Natural killer cell (primary cell): ENCODE data around the gene GOLGB1. TPM values are rescaled to one million over a fixed set of nuclear protein-coding genes. Genes with fewer than 3 reads are reported as not detected.

Source experiments
- ATAC-seq, 3 donors: fragments of 150-1000 bp in 2 of 3; fragments of 200-7000 bp in 1 of 3; cut with Tn5 transposase; 1 replicate in 1 of 3; 2 replicates in 2 of 3; pipeline ENCODE4 v1.10.0; 2021; ENCODE audit warnings: mild to moderate bottlenecking in 2 of 3, moderate library complexity in 2 of 3
- DNase-seq, 2 donors: peaks; one replicate each; pipeline versions ENCODE4 v3.0.0 to v3.0.0-alpha.2; 2013 to 2021; ENCODE audit warnings: mixed read lengths in 1 of 2
- H3K27ac ChIP-seq: one replicate; pipeline ENCODE4 v1.5.1; 2013; ENCODE audit warnings: mild to moderate bottlenecking, low read length
- H3K27me3 ChIP-seq: one replicate; pipeline ENCODE4 v1.6.1; 2013; ENCODE audit warnings: low read length; ENCODE audit not compliant: control insufficient read depth, insufficient read depth
- H3K36me3 ChIP-seq: one replicate; pipeline ENCODE4 v1.6.1; 2013; ENCODE audit warnings: low read length; ENCODE audit not compliant: control insufficient read depth, insufficient read depth
- H3K4me1 ChIP-seq: one replicate; pipeline ENCODE4 v1.6.1; 2013; ENCODE audit warnings: low read length; ENCODE audit not compliant: control insufficient read depth, insufficient read depth
- H3K4me3 ChIP-seq: one replicate; pipeline ENCODE4 v1.5.1; 2013; ENCODE audit warnings: low read length
- H3K9me3 ChIP-seq: one replicate; pipeline ENCODE4 v1.6.1; 2013; ENCODE audit warnings: low read length; ENCODE audit not compliant: control insufficient read depth, insufficient read depth
- H3K27ac Mint-ChIP-seq, 2 donors: one replicate each; pipeline ENCODE4 v1.8.0; 2022; ENCODE audit warnings: mild to moderate bottlenecking in 2 of 2, mixed read lengths in 2 of 2, moderate library complexity in 1 of 2
- H3K27me3 Mint-ChIP-seq, 2 donors: one replicate each; pipeline ENCODE4 v1.8.0; 2022; ENCODE audit warnings: low read depth in 2 of 2, mixed read lengths in 2 of 2
- H3K36me3 Mint-ChIP-seq: one replicate; pipeline ENCODE4 v1.8.0; 2022; ENCODE audit warnings: mixed read lengths
- H3K4me1 Mint-ChIP-seq, 2 donors: one replicate each; pipeline ENCODE4 v1.8.0; 2022; ENCODE audit warnings: mixed read lengths in 2 of 2
- H3K4me3 Mint-ChIP-seq: one replicate; pipeline ENCODE4 v1.8.0; 2022; ENCODE audit warnings: mild to moderate bottlenecking, moderate library complexity, mixed read lengths
- H3K9me3 Mint-ChIP-seq, 2 donors: one replicate each; pipeline ENCODE4 v1.8.0; 2022; ENCODE audit warnings: mixed read lengths in 2 of 2
- CTCF ChIP-seq: fragments of 200-600 bp; IDR thresholded peaks from one replicate; pipeline ENCODE4 v1.8.0; 2022; ENCODE audit warnings: antibody characterized with exemption
- WGBS: methylation state at CpG from one replicate; pipeline ENCODE4 v1.1.7; 2013; ENCODE audit warnings: missing lambda C conversion rate; ENCODE audit not compliant: insufficient coverage; 5-methylcytosine and 5-hydroxymethylcytosine counted together
- intact Hi-C: fragments of 100-400 bp; cut with micrococcal nuclease; formaldehyde crosslinking; loops from one replicate; pipeline ENCODE4 v1.14.2; 2022
- total RNA-seq, 4 donors: library from RNA; stranded (reverse); fragments of 120-200 nt in 1 of 4; gene quantifications; one replicate each; pipeline versions ENCODE4 v1.2.3 to v1.2.4, GENCODE V29; 2013 to 2022

The GOLGB1 gene
- total RNA-seq, 3 donors from 2014 or later (not counting 1 experiment from before 2014, with no cell fraction given), result 55.4 to 67.2 (median 61.1) TPM

- Histone ChIP-seq H3K4me3 (no peak overlapping the region), H3K27me3 (no peaks in the 10 kb centered on the region), H3K4me1 (no peaks in the 10 kb centered on the region), H3K27ac (no peak overlapping the region), H3K36me3 (peaks cover 7% of the 10 kb centered on the region), H3K9me3 (no peaks in the 10 kb centered on the region)
- H3K4me3 Mint-ChIP-seq, result no peak overlapping the region
- H3K4me1 Mint-ChIP-seq, result peaks cover 4 to 5% of the 10 kb centered on the region in 2 donors
- intact Hi-C loops, result no loop called here
- TF ChIP-seq CTCF, result no peak
- H3K27me3 Mint-ChIP-seq, result no peaks in the 10 kb centered on the region
- 100% methylated on average over 1 of the region's 2 CpGs for WGBS
- DNase-seq (no peak), ATAC-seq (no peak)
- H3K9me3 Mint-ChIP-seq, result no peaks in the 10 kb centered on the region
- H3K27ac Mint-ChIP-seq, result no peak overlapping the region
- H3K36me3 Mint-ChIP-seq, result peaks cover 8% of the 10 kb centered on the region
Observed at GRCh38 chr3:121707531-121708273, 41.8 kb downstream of the GOLGB1 start.

- H3K27me3 ChIP-seq, result no peaks in the 10 kb centered on the region
- intact Hi-C loops, result no loop called here
- H3K9me3 ChIP-seq, result no peaks in the 10 kb centered on the region
- ATAC-seq (no peak), DNase-seq (no peak)
- no peak for TF ChIP-seq CTCF
- no peak overlapping the region for H3K27ac Mint-ChIP-seq
- WGBS, result 100% methylated on average over 5 of the region's 5 CpGs
- H3K36me3 ChIP-seq, result peaks cover 23% of the 10 kb centered on the region
- H3K4me1 Mint-ChIP-seq, result peaks cover 4 to 5% of the 10 kb centered on the region in 2 donors
- no peaks in the 10 kb centered on the region for H3K4me1 ChIP-seq
- peaks cover 8% of the 10 kb centered on the region for H3K36me3 Mint-ChIP-seq
- no peaks in the 10 kb centered on the region for H3K9me3 Mint-ChIP-seq
- no peak overlapping the region for H3K27ac ChIP-seq
- no peak overlapping the region for H3K4me3 Mint-ChIP-seq
- H3K4me3 ChIP-seq, result no peak overlapping the region
- no peaks in the 10 kb centered on the region for H3K27me3 Mint-ChIP-seq
Observed at GRCh38 chr3:121705541-121705940, 44.0 kb downstream of the GOLGB1 start.

- ATAC-seq, result no peak
- Mint-ChIP-seq H3K36me3 (peaks cover 8% of the 10 kb centered on the region), H3K9me3 (no peaks in the 10 kb centered on the region), H3K27me3 (no peaks in the 10 kb centered on the region), H3K4me3 (no peak overlapping the region), H3K4me1 (no peaks in the 10 kb centered on the region), H3K27ac (no peak overlapping the region)
- no peak for DNase-seq
- Histone ChIP-seq H3K4me3 (no peak overlapping the region), H3K9me3 (no peaks in the 10 kb centered on the region), H3K36me3 (peaks cover 35% of the 10 kb centered on the region), H3K27me3 (no peaks in the 10 kb centered on the region), H3K4me1 (no peaks in the 10 kb centered on the region), H3K27ac (no peak overlapping the region)
- WGBS, result 100% methylated on average over 2 of the region's 5 CpGs
- TF ChIP-seq CTCF, result no peak
- intact Hi-C loops, result no loop called here
Observed at GRCh38 chr3:121703973-121704372, 45.6 kb downstream of the GOLGB1 start.

- no peak overlapping the region for H3K4me3 ChIP-seq
- H3K27ac Mint-ChIP-seq, result no peak overlapping the region
- H3K9me3 ChIP-seq, result no peaks in the 10 kb centered on the region
- intact Hi-C loops, result no loop called here
- H3K27ac ChIP-seq, result no peak overlapping the region
- no peaks in the 10 kb centered on the region for H3K4me1 ChIP-seq
- no peak for DNase-seq
- ATAC-seq, result no peak
- peaks cover 24% of the 10 kb centered on the region for H3K36me3 Mint-ChIP-seq
- no peaks in the 10 kb centered on the region for H3K27me3 Mint-ChIP-seq
- no peak overlapping the region for H3K4me3 Mint-ChIP-seq
- peaks cover 60% of the 10 kb centered on the region for H3K36me3 ChIP-seq
- no peaks in the 10 kb centered on the region for H3K4me1 Mint-ChIP-seq
- H3K27me3 ChIP-seq, result no peaks in the 10 kb centered on the region
- TF ChIP-seq CTCF, result no peak
- no peaks in the 10 kb centered on the region for H3K9me3 Mint-ChIP-seq
Observed at GRCh38 chr3:121698901-121699300, 50.6 kb downstream of the GOLGB1 start.
